Astrocyte (in vitro differentiated cells and primary cell): ENCODE results near the gene KIF5A.

Experiments used
- CTCF ChIP-seq: IDR thresholded peaks from 2 replicates; pipeline ENCODE4 v1.5.1; 2011; ENCODE audit warnings: low read depth, mild to moderate bottlenecking, inconsistent platforms, low read length, moderate library complexity; ENCODE audit not compliant: insufficient read depth
- EZH2 ChIP-seq: IDR thresholded peaks from 2 replicates; pipeline ENCODE4 v1.6.1; 2012; ENCODE audit warnings: mild to moderate bottlenecking, low read length, inconsistent platforms; ENCODE audit not compliant: insufficient read depth

DNA sequence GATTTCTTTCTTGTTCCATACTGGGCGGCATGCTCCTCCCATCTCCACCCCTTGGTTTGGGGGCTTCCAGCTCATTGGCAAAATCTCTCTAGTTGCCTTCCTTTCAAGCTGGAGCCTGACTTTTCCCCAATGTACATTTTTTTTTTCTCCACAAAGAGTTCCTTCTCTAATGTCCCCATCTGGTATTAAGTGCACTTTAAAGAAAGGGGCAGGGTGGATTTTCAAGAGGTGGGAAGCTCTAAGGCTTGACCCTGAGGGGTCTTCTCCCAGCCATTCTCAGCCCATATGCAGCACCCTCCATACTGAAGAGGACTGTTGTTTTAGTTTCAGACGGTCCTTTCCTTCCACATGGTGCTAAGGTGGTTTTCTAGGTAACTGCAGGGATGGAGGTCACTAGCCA is 35.3 kb downstream of the KIF5A start:
- TF ChIP-seq CTCF (no peak), EZH2 (no peak)
